Measurements from ENCODE around the gene PLPP3.

DNA sequence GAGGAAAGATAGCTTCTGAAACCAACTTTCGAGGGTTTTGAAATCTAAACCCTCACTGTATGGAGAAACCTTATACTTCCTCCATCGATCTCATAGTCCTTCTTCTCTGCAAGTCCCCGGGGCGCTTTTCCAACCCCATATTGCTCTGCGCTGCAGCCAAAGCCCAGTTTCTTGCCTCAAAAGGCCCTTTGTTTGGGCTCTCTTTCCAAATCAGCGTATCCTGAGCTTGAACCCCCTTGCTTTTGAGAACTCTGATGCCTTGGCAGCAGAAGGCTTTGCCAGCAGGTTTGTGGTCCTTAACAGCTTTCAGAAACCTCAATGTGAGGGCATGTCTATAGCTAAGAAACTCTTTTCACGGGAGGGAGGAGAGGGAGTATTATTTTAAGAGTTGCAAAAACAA lies 21.6 kb downstream of the PLPP3 start:
- TF ChIP-seq POLR2AphosphoS5 (IDR thresholded peaks at IDR 0.05; ENCODE audit: low read depth, low read length): no peak
- TF ChIP-seq, protein P1, sequence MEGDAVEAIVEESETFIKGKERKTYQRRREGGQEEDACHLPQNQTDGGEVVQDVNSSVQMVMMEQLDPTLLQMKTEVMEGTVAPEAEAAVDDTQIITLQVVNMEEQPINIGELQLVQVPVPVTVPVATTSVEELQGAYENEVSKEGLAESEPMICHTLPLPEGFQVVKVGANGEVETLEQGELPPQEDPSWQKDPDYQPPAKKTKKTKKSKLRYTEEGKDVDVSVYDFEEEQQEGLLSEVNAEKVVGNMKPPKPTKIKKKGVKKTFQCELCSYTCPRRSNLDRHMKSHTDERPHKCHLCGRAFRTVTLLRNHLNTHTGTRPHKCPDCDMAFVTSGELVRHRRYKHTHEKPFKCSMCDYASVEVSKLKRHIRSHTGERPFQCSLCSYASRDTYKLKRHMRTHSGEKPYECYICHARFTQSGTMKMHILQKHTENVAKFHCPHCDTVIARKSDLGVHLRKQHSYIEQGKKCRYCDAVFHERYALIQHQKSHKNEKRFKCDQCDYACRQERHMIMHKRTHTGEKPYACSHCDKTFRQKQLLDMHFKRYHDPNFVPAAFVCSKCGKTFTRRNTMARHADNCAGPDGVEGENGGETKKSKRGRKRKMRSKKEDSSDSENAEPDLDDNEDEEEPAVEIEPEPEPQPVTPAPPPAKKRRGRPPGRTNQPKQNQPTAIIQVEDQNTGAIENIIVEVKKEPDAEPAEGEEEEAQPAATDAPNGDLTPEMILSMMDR (IDR thresholded peaks at IDR 0.05 in 2 of 3, conservative IDR thresholded peaks at IDR 0.05 in 1 of 3; ENCODE audit: borderline replicate concordance in 1 of 3, insufficient read depth in 1 of 3, low read depth in 2 of 3, low read length in 2 of 3): no peak
- TF ChIP-seq, protein P2, sequence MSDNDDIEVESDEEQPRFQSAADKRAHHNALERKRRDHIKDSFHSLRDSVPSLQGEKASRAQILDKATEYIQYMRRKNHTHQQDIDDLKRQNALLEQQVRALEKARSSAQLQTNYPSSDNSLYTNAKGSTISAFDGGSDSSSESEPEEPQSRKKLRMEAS (IDR thresholded peaks at IDR 0.05): no peak
- TF ChIP-seq RAD21 (IDR thresholded peaks at IDR 0.05; ENCODE audit: low read depth): no peak
- no peak for TF ChIP-seq EGR1 (IDR thresholded peaks at IDR 0.05; ENCODE audit: low read depth)
- TF ChIP-seq ZNF274 (IDR thresholded peaks at IDR 0.05; ENCODE audit: low read depth, low read length): no peak
- no peak for TF ChIP-seq POLR2A (IDR thresholded peaks at IDR 0.05; ENCODE audit: borderline replicate concordance, extremely low read depth, insufficient read depth, insufficient read length)
- no peak for TF ChIP-seq EZH2phosphoT487 (IDR thresholded peaks at IDR 0.05; ENCODE audit: borderline replicate concordance)
